SK-N-SH treated with all-trans-retinoic acid at 6 μM for 48 hours (cell line): ENCODE results near the gene CEP290.
A peak's percentile ranks its signal among the peaks of the same experiment; 100 is the strongest.

Source experiments
- ATAC-seq: fragments of 200-7000 bp; cut with Tn5 transposase; 3 replicates; pipeline ENCODE4 v1.9.1; 2020; ENCODE audit warnings: mild to moderate bottlenecking, moderate library complexity
- ARNTL ChIP-seq: fragments of 450-650 bp; formaldehyde crosslinking; IDR thresholded peaks from 2 replicates; pipeline ENCODE4 v1.5.0; 2020; ENCODE audit warnings: low read depth, mild to moderate bottlenecking, moderate library complexity, borderline replicate concordance
- BACH2 ChIP-seq: fragments of 250-450 bp; sonication (Bioruptor Pico); IDR thresholded peaks from 2 replicates; pipeline ENCODE4 v1.9.0; 2021; ENCODE audit warnings: mild to moderate bottlenecking, borderline replicate concordance
- CREB5 ChIP-seq: fragments of 250-450 bp; sonication (Bioruptor Pico); IDR thresholded peaks from 2 replicates; pipeline ENCODE4 v1.5.1; 2020; ENCODE audit warnings: low read depth, mild to moderate bottlenecking, moderate library complexity
- CSDC2 ChIP-seq: fragments of 250-450 bp; sonication (Bioruptor Pico); IDR thresholded peaks from 2 replicates; pipeline ENCODE4 v1.5.0; 2020; ENCODE audit warnings: mild to moderate bottlenecking, moderate library complexity
- CSRNP3 ChIP-seq: fragments of 250-450 bp; sonication (Bioruptor Pico); IDR thresholded peaks from 2 replicates; pipeline ENCODE4 v1.5.1; 2021; ENCODE audit warnings: mild to moderate bottlenecking, moderate library complexity
- GLIS3 ChIP-seq: fragments of 250-450 bp; sonication (Bioruptor Pico); IDR thresholded peaks from 2 replicates; pipeline ENCODE4 v1.5.0; 2020; ENCODE audit warnings: mild to moderate bottlenecking, moderate library complexity
- OSR1 ChIP-seq: fragments of 250-450 bp; sonication (Bioruptor Pico); IDR thresholded peaks from 2 replicates; pipeline ENCODE4 v1.8.0; 2022; ENCODE audit warnings: moderate library complexity, mild to moderate bottlenecking, inconsistent platforms
- PATZ1 ChIP-seq: fragments of 250-450 bp; sonication (Bioruptor Pico); IDR thresholded peaks from 2 replicates; pipeline ENCODE4 v1.8.0; 2020; ENCODE audit warnings: mild to moderate bottlenecking, moderate library complexity, borderline replicate concordance
- PPARA ChIP-seq: fragments of 250-450 bp; sonication (Bioruptor Pico); IDR thresholded peaks from 2 replicates; pipeline ENCODE4 v1.5.0; 2020; ENCODE audit warnings: mild to moderate bottlenecking, borderline replicate concordance
- SNAI2 ChIP-seq: fragments of 250-450 bp; sonication (Bioruptor Pico); IDR thresholded peaks from 2 replicates; pipeline ENCODE4 v1.5.0; 2020; ENCODE audit warnings: mild to moderate bottlenecking, moderate library complexity
- TCF4 ChIP-seq: fragments of 250-450 bp; sonication (Bioruptor Pico); IDR thresholded peaks from 2 replicates; pipeline ENCODE4 v1.8.0; 2021; ENCODE audit warnings: mild to moderate bottlenecking, moderate library complexity, borderline replicate concordance
- TOX ChIP-seq: fragments of 250-450 bp; sonication (Bioruptor Pico); IDR thresholded peaks from 2 replicates; pipeline ENCODE4 v1.8.0; 2021; ENCODE audit warnings: mild to moderate bottlenecking, moderate library complexity, borderline replicate concordance
- ZC3H10 ChIP-seq: fragments of 250-450 bp; sonication (Bioruptor Pico); IDR thresholded peaks from 2 replicates; pipeline ENCODE4 v1.5.1; 2021; ENCODE audit warnings: mild to moderate bottlenecking, moderate library complexity
- ZFP3 ChIP-seq: fragments of 250-450 bp; sonication (Bioruptor Pico); IDR thresholded peaks from 2 replicates; pipeline ENCODE4 v1.5.0; 2020; ENCODE audit warnings: mild to moderate bottlenecking, moderate library complexity
- ZFP30 ChIP-seq: fragments of 450-650 bp; formaldehyde crosslinking; IDR thresholded peaks from 2 replicates; pipeline ENCODE4 v1.5.0; 2022; ENCODE audit warnings: mild to moderate bottlenecking, moderate library complexity
- ZNF565 ChIP-seq: fragments of 450-650 bp; formaldehyde crosslinking; conservative IDR thresholded peaks from 2 replicates; pipeline ENCODE4 v1.5.0; 2020; ENCODE audit warnings: low read depth, mild to moderate bottlenecking, moderate library complexity
- ZNF70 ChIP-seq: fragments of 450-650 bp; formaldehyde crosslinking; IDR thresholded peaks from 2 replicates; pipeline ENCODE4 v1.5.0; 2020; ENCODE audit warnings: mild to moderate bottlenecking, moderate library complexity
- ZNF8 ChIP-seq: fragments of 450-650 bp; formaldehyde crosslinking; IDR thresholded peaks from 2 replicates; pipeline ENCODE4 v1.5.0; 2020; ENCODE audit warnings: mild to moderate bottlenecking, moderate library complexity
- TF ChIP-seq, protein P1 (sequence below): fragments of 250-450 bp; sonication (Bioruptor Pico); IDR thresholded peaks from 2 replicates; pipeline ENCODE4 v1.5.0; 2020; ENCODE audit warnings: mild to moderate bottlenecking, moderate library complexity
- TF ChIP-seq, protein P2 (sequence below): fragments of 250-450 bp; sonication (Bioruptor Pico); IDR thresholded peaks from 2 replicates; pipeline ENCODE4 v1.8.0; 2021; ENCODE audit warnings: low read depth, mild to moderate bottlenecking, moderate library complexity, borderline replicate concordance

CEP290 gene

DNA sequence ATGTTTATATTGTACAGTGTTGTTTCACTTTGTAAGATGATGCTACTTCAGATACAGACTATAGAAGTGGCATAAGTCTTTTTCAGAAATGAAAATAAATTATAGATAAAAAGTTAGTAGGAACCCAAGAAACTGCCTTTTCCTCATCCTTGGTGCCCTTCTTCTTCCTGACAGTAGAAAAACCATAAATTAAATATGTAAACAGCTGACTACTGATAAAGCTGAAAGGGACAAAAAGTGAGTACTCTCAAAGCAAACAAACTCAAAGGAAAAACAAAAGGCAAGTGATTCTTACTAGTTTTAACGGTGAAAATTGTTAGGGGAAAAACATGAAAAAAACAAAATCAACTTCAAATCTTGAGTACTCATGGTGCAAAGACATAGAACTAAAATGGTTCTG, 104.1 kb downstream of the CEP290 start:
- no peak for ATAC-seq
- TF ChIP-seq ZNF70 (CRISPR knock-in tag) (no peak), PATZ1 (CRISPR knock-in tag) (no peak), TCF4 (CRISPR knock-in tag) (no peak), ZNF565 (no peak), CREB5 (CRISPR knock-in tag) (no peak), ZC3H10 (CRISPR knock-in tag) (no peak), BACH2 (CRISPR knock-in tag) (no peak), ZFP30 (no peak), ARNTL (CRISPR knock-in tag) (no peak), TOX (no peak), ZFP3 (no peak), GLIS3 (no peak), CSRNP3 (no peak), PPARA (CRISPR knock-in tag) (no peak)
- TF ChIP-seq, protein P1, sequence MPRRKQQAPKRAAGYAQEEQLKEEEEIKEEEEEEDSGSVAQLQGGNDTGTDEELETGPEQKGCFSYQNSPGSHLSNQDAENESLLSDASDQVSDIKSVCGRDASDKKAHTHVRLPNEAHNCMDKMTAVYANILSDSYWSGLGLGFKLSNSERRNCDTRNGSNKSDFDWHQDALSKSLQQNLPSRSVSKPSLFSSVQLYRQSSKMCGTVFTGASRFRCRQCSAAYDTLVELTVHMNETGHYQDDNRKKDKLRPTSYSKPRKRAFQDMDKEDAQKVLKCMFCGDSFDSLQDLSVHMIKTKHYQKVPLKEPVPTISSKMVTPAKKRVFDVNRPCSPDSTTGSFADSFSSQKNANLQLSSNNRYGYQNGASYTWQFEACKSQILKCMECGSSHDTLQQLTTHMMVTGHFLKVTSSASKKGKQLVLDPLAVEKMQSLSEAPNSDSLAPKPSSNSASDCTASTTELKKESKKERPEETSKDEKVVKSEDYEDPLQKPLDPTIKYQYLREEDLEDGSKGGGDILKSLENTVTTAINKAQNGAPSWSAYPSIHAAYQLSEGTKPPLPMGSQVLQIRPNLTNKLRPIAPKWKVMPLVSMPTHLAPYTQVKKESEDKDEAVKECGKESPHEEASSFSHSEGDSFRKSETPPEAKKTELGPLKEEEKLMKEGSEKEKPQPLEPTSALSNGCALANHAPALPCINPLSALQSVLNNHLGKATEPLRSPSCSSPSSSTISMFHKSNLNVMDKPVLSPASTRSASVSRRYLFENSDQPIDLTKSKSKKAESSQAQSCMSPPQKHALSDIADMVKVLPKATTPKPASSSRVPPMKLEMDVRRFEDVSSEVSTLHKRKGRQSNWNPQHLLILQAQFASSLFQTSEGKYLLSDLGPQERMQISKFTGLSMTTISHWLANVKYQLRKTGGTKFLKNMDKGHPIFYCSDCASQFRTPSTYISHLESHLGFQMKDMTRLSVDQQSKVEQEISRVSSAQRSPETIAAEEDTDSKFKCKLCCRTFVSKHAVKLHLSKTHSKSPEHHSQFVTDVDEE (CRISPR knock-in tag), result no peak

- TF ChIP-seq OSR1 (CRISPR knock-in tag) (no peak), CSDC2 (no peak), TCF4 (CRISPR knock-in tag) (no peak), SNAI2 (CRISPR knock-in tag) (no peak), CSRNP3 (no peak), PPARA (CRISPR knock-in tag) (no peak), CREB5 (CRISPR knock-in tag) (no peak), ZNF8 (no peak), ZC3H10 (CRISPR knock-in tag) (no peak), ZNF70 (CRISPR knock-in tag) (no peak)
- TF ChIP-seq, protein P2, sequence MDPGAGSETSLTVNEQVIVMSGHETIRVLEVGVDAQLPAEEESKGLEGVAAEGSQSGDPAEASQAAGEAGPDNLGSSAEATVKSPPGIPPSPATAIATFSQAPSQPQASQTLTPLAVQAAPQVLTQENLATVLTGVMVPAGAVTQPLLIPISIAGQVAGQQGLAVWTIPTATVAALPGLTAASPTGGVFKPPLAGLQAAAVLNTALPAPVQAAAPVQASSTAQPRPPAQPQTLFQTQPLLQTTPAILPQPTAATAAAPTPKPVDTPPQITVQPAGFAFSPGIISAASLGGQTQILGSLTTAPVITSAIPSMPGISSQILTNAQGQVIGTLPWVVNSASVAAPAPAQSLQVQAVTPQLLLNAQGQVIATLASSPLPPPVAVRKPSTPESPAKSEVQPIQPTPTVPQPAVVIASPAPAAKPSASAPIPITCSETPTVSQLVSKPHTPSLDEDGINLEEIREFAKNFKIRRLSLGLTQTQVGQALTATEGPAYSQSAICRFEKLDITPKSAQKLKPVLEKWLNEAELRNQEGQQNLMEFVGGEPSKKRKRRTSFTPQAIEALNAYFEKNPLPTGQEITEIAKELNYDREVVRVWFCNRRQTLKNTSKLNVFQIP, result no peak
- ATAC-seq, result peak; percentile 20; the same call in 2 of the 3 replicates
Observed at GRCh38 chr12:88036353-88036965, 105.4 kb downstream of the CEP290 start.
